ENCODE data around the gene ZNF680. TPM values are rescaled to one million over a fixed set of nuclear protein-coding genes. Genes with fewer than 3 reads are reported as not detected.

Gene ZNF680
- total and polyA plus RNA-seq, 2 of the 4 experiments (the other 2 are of a cell fraction) = 1.5 to 3.9 TPM

- dilution Hi-C loops (cut with HindIII; ENCODE audit: low sequenced_read_pairs, unreplicated experiment) (no loop called here), intact Hi-C loops (cut with micrococcal nuclease) (no loop called here), in situ Hi-C loops (cut with MboI; ENCODE audit: low sequenced_read_pairs) (no loop called here)
- H3K56ac ChIP-seq (ENCODE audit: extremely low read depth, insufficient read depth, low read length) = no peak overlapping the region
- no peak overlapping the region for H3K27ac ChIP-seq (ENCODE audit: insufficient read depth, low read length)
- no peaks in the 10 kb centered on the region for H3K79me1 ChIP-seq (ENCODE audit: low read depth in 1 of 2, low read length in 2 of 2)
- no TSS peak for BruUV-seq (replicated peaks)
- H2BK120ac ChIP-seq (ENCODE audit: low read depth, low read length) = no peak overlapping the region
- POLR2A ChIA-PET (ENCODE audit: unreplicated experiment) = no interaction called here
- H3K9me1 ChIP-seq (ENCODE audit: insufficient read depth, low read length) = no peaks in the 10 kb centered on the region
- no peak overlapping the region for H4K8ac ChIP-seq (ENCODE audit: low read depth in 2 of 2, low read length in 2 of 2)
- H3K9me3 ChIP-seq (ENCODE audit: control insufficient read depth, insufficient read depth, low read length) = peaks cover 9% of the 10 kb centered on the region
- no peak overlapping the region for H2AK5ac ChIP-seq (ENCODE audit: low read depth, low read length)
- no CpG with 5 or more reads among the region's 1 CpG for WGBS, 2 experiments (ENCODE audit: extremely low coverage in 2 of 2, insufficient read length in 1 of 2)
- no peak overlapping the region for H2AK9ac ChIP-seq (replicated peaks; ENCODE audit: low read depth, low read length, poor library complexity)
- no peak overlapping the region for H3K4me2 ChIP-seq (ENCODE audit: low read depth, low read length)
- H4K5ac ChIP-seq (ENCODE audit: low read depth, low read length) = no peak overlapping the region
- no peak overlapping the region for H2AFZ ChIP-seq (replicated peaks; ENCODE audit: low read length, poor library complexity)
- ATAC-seq (ENCODE audit: low read depth) (no peak), DNase-seq (no peak)
- no peak overlapping the region for H3K9ac ChIP-seq (ENCODE audit: low read depth, low read length)
- CTCF ChIA-PET = no interaction called here
- no peaks in the 10 kb centered on the region for H3K36me3 ChIP-seq (ENCODE audit: control insufficient read depth, insufficient read depth, low read length)
- H3K27me3 ChIP-seq (ENCODE audit: control insufficient read depth, insufficient read depth, low read length) = no peaks in the 10 kb centered on the region
- no peak overlapping the region for H4K91ac ChIP-seq (ENCODE audit: insufficient read depth, low read depth, low read length)
- H3K4me1 ChIP-seq (ENCODE audit: control insufficient read depth, insufficient read depth, low read length) = no peaks in the 10 kb centered on the region
- no peak overlapping the region for H2BK20ac ChIP-seq (ENCODE audit: low read depth, low read length)
- no peaks in the 10 kb centered on the region for H4K20me1 ChIP-seq (ENCODE audit: insufficient read depth, low read length)
- H2BK5ac ChIP-seq (ENCODE audit: low read depth, low read length, poor library complexity, severe bottlenecking) = no peak overlapping the region
- H3K14ac ChIP-seq (replicated peaks; ENCODE audit: low read depth, low read length) = no peak overlapping the region
- no peak for TF ChIP-seq BHLHE40 (IDR thresholded peaks at IDR 0.05; ENCODE audit: low read depth, low read length)
- TF ChIP-seq CEBPB (IDR thresholded peaks at IDR 0.05; ENCODE audit: low read depth, low read length) = 0 out of 2 replicates have a peak, but pooled peaks have one; percentile 26
- H3K23ac ChIP-seq (ENCODE audit: low read depth, low read length) = no peak overlapping the region
- H2BK15ac ChIP-seq (ENCODE audit: low read depth, low read length) = no peak overlapping the region
- H3K18ac ChIP-seq (ENCODE audit: low read depth, low read length) = no peak overlapping the region
- H3K4ac ChIP-seq (ENCODE audit: low read depth, low read length) = no peak overlapping the region
- H3K4me3 ChIP-seq (ENCODE audit: insufficient read depth, low read depth, low read length) = no peak overlapping the region
These were observed 48.8 kb upstream of the ZNF680 start for GRCh38 chr7:64611717-64612116.
